Brain microvascular endothelial cell (primary cell): ENCODE measurements around the gene DKK2.

Experiments
- DNase-seq: peaks from one replicate; pipeline ENCODE4 v3.0.0-alpha.2; 2020
- H3K27ac ChIP-seq: fragments of 250-450 bp; sonication (Bioruptor Pico); 2 replicates; pipeline ENCODE4 v1.5.1; 2020; ENCODE audit warnings: mild to moderate bottlenecking, moderate library complexity
- H3K27me3 ChIP-seq: fragments of 250-450 bp; sonication (Bioruptor Pico); replicated peaks from 2 replicates; pipeline ENCODE4 v1.5.1; 2020; ENCODE audit warnings: mild to moderate bottlenecking
- H3K36me3 ChIP-seq: fragments of 250-450 bp; sonication (Bioruptor Pico); replicated peaks from 2 replicates; pipeline ENCODE4 v1.5.1; 2020; ENCODE audit warnings: mild to moderate bottlenecking
- H3K4me3 ChIP-seq: 2 replicates; pipeline ENCODE4 v1.5.1; 2011; ENCODE audit warnings: low read depth, mild to moderate bottlenecking, control low read depth, low read length, moderate library complexity
- in situ Hi-C: cut with HindIII; loops from 2 replicates; pipeline ENCODE4 v1.10.0; 2017; ENCODE audit warnings: low sequenced_read_pairs, low pct_ligation_motif_present
- TF ChIP-seq, protein P1 (sequence below): IDR thresholded peaks from 2 replicates; pipeline ENCODE4 v1.5.1; 2011; ENCODE audit warnings: low read depth, mild to moderate bottlenecking, moderate library complexity, low read length, control low read depth, inconsistent platforms; ENCODE audit errors: missing control alignments

Gene DKK2

DNA sequence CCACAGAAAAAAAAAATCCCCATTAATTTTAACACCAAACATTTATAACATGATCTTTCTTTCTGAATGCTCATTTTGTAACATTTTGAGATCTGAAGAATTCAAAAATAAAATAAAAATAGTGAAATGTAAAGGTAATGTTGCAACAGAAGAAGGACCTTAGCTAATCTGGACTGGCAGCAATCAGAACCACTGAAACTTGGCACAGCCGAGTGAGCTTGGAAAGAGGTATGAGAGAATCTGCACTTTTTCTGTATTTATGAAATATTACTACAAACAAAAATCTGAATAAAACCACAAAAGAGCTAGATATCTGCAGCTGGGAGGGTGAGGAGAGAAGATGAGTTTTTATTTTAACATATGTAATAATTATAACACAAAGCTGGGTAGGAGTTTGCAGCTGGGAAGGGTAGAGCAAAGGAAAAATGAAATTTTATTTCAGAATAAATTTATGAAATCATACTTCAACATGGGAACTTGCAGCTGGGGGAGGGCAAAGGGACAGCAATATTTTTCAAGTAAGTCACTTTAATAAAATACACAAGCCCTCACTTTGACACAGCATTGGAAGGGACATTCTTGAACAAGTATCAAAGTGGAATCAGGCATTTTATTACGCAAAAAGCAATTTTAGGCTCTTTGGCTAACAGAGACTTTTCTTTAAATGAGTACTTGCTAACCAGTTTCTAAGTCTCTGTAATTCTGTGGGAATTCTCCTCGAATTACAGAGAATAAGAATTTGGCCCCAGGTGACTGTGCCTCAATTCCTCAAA, 26.7 kb downstream of the DKK2 start:
- H3K4me3 ChIP-seq, result no peak overlapping the region
- no peaks in the 10 kb centered on the region for H3K36me3 ChIP-seq
- DNase-seq, result no peak
- no peak overlapping the region for H3K27ac ChIP-seq
- in situ Hi-C loops, result no loop called here
- no peaks in the 10 kb centered on the region for H3K27me3 ChIP-seq
- TF ChIP-seq, protein P1, sequence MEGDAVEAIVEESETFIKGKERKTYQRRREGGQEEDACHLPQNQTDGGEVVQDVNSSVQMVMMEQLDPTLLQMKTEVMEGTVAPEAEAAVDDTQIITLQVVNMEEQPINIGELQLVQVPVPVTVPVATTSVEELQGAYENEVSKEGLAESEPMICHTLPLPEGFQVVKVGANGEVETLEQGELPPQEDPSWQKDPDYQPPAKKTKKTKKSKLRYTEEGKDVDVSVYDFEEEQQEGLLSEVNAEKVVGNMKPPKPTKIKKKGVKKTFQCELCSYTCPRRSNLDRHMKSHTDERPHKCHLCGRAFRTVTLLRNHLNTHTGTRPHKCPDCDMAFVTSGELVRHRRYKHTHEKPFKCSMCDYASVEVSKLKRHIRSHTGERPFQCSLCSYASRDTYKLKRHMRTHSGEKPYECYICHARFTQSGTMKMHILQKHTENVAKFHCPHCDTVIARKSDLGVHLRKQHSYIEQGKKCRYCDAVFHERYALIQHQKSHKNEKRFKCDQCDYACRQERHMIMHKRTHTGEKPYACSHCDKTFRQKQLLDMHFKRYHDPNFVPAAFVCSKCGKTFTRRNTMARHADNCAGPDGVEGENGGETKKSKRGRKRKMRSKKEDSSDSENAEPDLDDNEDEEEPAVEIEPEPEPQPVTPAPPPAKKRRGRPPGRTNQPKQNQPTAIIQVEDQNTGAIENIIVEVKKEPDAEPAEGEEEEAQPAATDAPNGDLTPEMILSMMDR, result no peak

DNA sequence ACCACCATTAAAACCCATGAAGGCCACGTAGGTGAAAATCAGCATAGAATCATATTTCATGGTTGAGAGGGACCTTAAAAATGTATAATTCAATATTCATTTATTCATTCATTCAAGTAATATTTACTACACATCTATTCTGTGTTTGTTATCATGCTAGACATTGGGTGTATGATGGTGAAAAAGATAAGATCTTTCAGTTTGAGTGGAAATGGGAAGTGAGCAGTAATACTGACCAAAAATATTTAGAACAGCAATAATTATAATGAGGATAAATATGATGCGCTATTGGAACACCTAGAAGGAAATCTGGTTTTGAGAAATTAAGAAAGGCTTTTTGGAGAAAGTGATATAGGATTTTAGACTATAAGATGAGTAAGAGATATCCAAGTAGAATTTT, 28.0 kb downstream of the DKK2 start:
- H3K36me3 ChIP-seq, result no peaks in the 10 kb centered on the region
- TF ChIP-seq, protein P1, result no peak
- DNase-seq, result no peak
- H3K27ac ChIP-seq, result no peak overlapping the region
- H3K4me3 ChIP-seq, result no peak overlapping the region
- in situ Hi-C loops, result no loop called here
- no peaks in the 10 kb centered on the region for H3K27me3 ChIP-seq

DNA sequence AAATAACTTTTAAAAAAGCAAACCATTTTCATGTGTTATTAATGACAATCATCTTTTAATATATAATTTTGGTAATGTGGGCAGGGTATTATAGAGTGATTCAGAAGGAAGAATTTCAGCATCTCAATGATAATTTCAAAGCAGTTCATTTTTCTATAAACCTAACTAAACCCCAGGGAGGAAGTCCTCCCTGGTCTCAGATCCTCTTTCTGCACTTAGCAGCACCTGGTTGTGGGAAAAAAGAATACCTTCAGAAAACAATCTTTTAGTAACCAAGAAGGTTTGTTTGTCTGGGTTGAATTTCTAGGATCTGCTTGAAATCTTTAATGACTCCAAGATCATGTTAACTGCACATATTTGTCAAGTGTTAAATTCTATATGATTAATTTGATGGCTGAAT, 29.9 kb downstream of the DKK2 start:
- TF ChIP-seq, protein P1, result no peak
- Histone ChIP-seq H3K4me3 (no peak overlapping the region), H3K27me3 (no peaks in the 10 kb centered on the region), H3K27ac (no peak overlapping the region), H3K36me3 (no peaks in the 10 kb centered on the region)
- no peak for DNase-seq
- in situ Hi-C loops, result no loop called here

DNA sequence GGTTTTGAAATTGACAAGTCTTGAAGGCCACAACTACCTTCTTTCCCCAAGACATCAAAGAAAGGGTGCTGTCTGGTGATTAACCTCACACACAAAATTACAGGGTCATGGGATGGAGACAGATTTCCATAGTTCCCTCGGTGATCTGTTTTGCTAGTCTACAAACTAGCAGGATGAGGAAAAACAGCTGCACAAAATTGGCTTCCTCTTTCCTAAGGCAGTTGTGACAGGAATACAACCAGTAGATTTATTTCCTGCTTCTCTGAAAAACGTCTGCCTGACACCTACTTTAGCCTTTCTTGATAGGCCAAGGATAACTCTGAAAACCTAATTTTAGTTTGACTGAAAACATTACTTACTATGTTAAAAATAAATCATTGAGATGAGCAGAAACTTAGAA, 39.6 kb downstream of the DKK2 start:
- in situ Hi-C loops, result no loop called here
- no peak for DNase-seq
- Histone ChIP-seq H3K27me3 (no peaks in the 10 kb centered on the region), H3K27ac (no peak overlapping the region), H3K36me3 (no peaks in the 10 kb centered on the region), H3K4me3 (no peak overlapping the region)
- TF ChIP-seq, protein P1, result no peak

DNA sequence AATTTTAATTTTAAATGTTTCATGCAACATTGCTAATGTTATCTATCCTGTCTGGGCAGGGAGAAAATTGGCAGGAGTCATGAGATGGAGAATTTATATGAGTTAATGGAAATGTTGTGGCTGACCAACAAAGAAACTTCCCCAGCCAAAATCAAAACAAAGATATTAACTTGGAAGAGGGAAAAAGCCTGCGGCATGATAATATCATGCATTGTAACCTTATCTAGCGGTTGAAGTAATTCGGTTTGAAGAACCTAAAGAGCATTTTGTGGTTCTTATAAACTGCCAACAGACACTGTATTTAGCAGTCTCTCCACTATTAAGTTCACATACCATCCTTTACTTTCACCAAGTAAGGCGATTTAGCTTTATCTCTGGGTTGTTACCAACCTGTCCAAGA, 42.3 kb downstream of the DKK2 start:
- in situ Hi-C loops, result no loop called here
- H3K27me3 ChIP-seq, result no peaks in the 10 kb centered on the region
- DNase-seq, result no peak
- TF ChIP-seq, protein P1, result no peak
- no peak overlapping the region for H3K4me3 ChIP-seq
- no peaks in the 10 kb centered on the region for H3K36me3 ChIP-seq
- H3K27ac ChIP-seq, result no peak overlapping the region

DNA sequence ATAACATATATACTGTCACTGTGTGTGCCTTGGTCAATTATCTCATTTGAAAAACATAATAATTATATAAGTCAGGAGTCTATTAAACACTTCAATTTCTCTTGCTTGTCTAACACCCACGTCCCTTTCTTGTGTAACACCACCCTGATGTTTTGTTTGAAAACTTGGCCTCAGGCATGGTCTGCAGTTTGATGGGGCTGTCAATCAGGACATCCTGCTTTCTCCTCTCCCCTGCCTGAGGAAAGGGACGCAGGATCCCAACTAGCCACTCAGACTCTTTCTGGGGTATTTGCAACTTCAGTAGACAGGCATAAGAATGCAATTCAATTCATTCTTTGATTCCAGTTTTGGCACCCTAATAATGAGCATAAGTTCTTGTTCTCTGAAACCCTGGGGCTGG, 48.8 kb downstream of the DKK2 start:
- DNase-seq, result no peak
- Histone ChIP-seq H3K27ac (no peak overlapping the region), H3K27me3 (no peaks in the 10 kb centered on the region), H3K36me3 (no peaks in the 10 kb centered on the region), H3K4me3 (no peak overlapping the region)
- TF ChIP-seq, protein P1, result no peak
- in situ Hi-C loops, result no loop called here
